NT2/D1 (cell line): ENCODE results near the gene PRSS1.

Source experiments
- DNase-seq: peaks from one replicate; pipeline ENCODE4 v3.0.0-alpha.2; 2011; ENCODE audit warnings: low read depth, low spot score
- H3K27me3 ChIP-seq: 2 replicates; pipeline ENCODE4 v1.6.0; 2011; ENCODE audit warnings: mild to moderate bottlenecking; ENCODE audit not compliant: insufficient read length, insufficient read depth
- H3K36me3 ChIP-seq: 2 replicates; pipeline ENCODE4 v1.6.1; 2011; ENCODE audit warnings: mild to moderate bottlenecking, low read length, mixed read lengths; ENCODE audit not compliant: insufficient read depth, insufficient read length
- H3K4me1 ChIP-seq: 2 replicates; pipeline ENCODE4 v1.5.1; 2011; ENCODE audit not compliant: insufficient read depth, insufficient read length
- H3K4me3 ChIP-seq: 2 replicates; pipeline ENCODE4 v1.5.1; 2011; ENCODE audit warnings: low read depth; ENCODE audit not compliant: insufficient read length
- H3K9ac ChIP-seq: 2 replicates; pipeline ENCODE4 v1.6.0; 2011; ENCODE audit warnings: low read depth; ENCODE audit not compliant: insufficient read length
- H3K9me3 ChIP-seq: 2 replicates; pipeline ENCODE4 v1.5.1; 2011; ENCODE audit warnings: mild to moderate bottlenecking, low read length; ENCODE audit not compliant: insufficient read depth
- SUZ12 ChIP-seq: IDR thresholded peaks from 2 replicates; pipeline ENCODE4 v1.6.1; 2011; ENCODE audit not compliant: insufficient read length, insufficient read depth; ENCODE audit errors: extremely low read depth
- YY1 ChIP-seq: IDR thresholded peaks from 2 replicates; pipeline ENCODE4 v1.6.1; 2011; ENCODE audit not compliant: insufficient read length, insufficient read depth
- ZNF274 ChIP-seq: IDR thresholded peaks from 2 replicates; pipeline ENCODE4 v1.6.1; 2011; ENCODE audit warnings: mild to moderate bottlenecking, low read depth, low read length

PRSS1 gene

GRCh38 chr7:142712617-142712957, 36.7 kb upstream of the PRSS1 start:
- Histone ChIP-seq H3K9me3 (no peaks in the 10 kb centered on the region), H3K27me3 (no peaks in the 10 kb centered on the region), H3K9ac (no peak overlapping the region), H3K4me1 (no peaks in the 10 kb centered on the region), H3K4me3 (no peak overlapping the region), H3K36me3 (no peaks in the 10 kb centered on the region)
- no peak for TF ChIP-seq YY1
- DNase-seq: no peak

GRCh38 chr7:142714375-142714774, 34.9 kb upstream of the PRSS1 start:
- Histone ChIP-seq H3K27me3 (no peaks in the 10 kb centered on the region), H3K9ac (no peak overlapping the region), H3K9me3 (no peaks in the 10 kb centered on the region), H3K36me3 (no peaks in the 10 kb centered on the region), H3K4me1 (no peaks in the 10 kb centered on the region), H3K4me3 (no peak overlapping the region)
- TF ChIP-seq YY1 (no peak), SUZ12 (no peak)
- DNase-seq: no peak

GRCh38 chr7:142716596-142716995, 32.7 kb upstream of the PRSS1 start:
- no peak overlapping the region for H3K9ac ChIP-seq
- no peaks in the 10 kb centered on the region for H3K27me3 ChIP-seq
- H3K9me3 ChIP-seq: no peaks in the 10 kb centered on the region
- DNase-seq: no peak
- H3K4me1 ChIP-seq: no peaks in the 10 kb centered on the region
- no peak overlapping the region for H3K4me3 ChIP-seq
- TF ChIP-seq YY1 (no peak), SUZ12 (no peak), ZNF274 (no peak)
- no peaks in the 10 kb centered on the region for H3K36me3 ChIP-seq

- H3K4me1 ChIP-seq: no peaks in the 10 kb centered on the region
Measured at GRCh38 chr7:142717453-142717852, 31.8 kb upstream of the PRSS1 start.

GRCh38 chr7:142718313-142718712, 31.0 kb upstream of the PRSS1 start:
- DNase-seq: no peak
- no peaks in the 10 kb centered on the region for H3K9me3 ChIP-seq
- H3K36me3 ChIP-seq: no peaks in the 10 kb centered on the region
- H3K9ac ChIP-seq: no peak overlapping the region
- TF ChIP-seq YY1: no peak
- no peak for TF ChIP-seq ZNF274
- no peak for TF ChIP-seq SUZ12
- no peaks in the 10 kb centered on the region for H3K4me1 ChIP-seq
- H3K27me3 ChIP-seq: no peaks in the 10 kb centered on the region
- no peak overlapping the region for H3K4me3 ChIP-seq

More at GRCh38 chr7:142717453-142717852, 31.8 kb upstream of the PRSS1 start:
- no peak for DNase-seq
- no peaks in the 10 kb centered on the region for H3K27me3 ChIP-seq
- TF ChIP-seq ZNF274 (no peak), SUZ12 (no peak), YY1 (no peak)
- H3K4me3 ChIP-seq: no peak overlapping the region
- H3K9ac ChIP-seq: no peak overlapping the region
- no peaks in the 10 kb centered on the region for H3K9me3 ChIP-seq
- no peaks in the 10 kb centered on the region for H3K36me3 ChIP-seq

- H3K9me3 ChIP-seq: no peaks in the 10 kb centered on the region
- no peaks in the 10 kb centered on the region for H3K27me3 ChIP-seq
Measured at GRCh38 chr7:142720172-142720773, 29.0 kb upstream of the PRSS1 start.

GRCh38 chr7:142720986-142721385, 28.3 kb upstream of the PRSS1 start:
- DNase-seq: no peak
- no peaks in the 10 kb centered on the region for H3K36me3 ChIP-seq
- H3K27me3 ChIP-seq: no peaks in the 10 kb centered on the region
- H3K4me1 ChIP-seq: no peaks in the 10 kb centered on the region
- TF ChIP-seq SUZ12 (no peak), ZNF274 (no peak), YY1 (no peak)
- no peak overlapping the region for H3K4me3 ChIP-seq
- H3K9me3 ChIP-seq: no peaks in the 10 kb centered on the region
- H3K9ac ChIP-seq: no peak overlapping the region

More at GRCh38 chr7:142720172-142720773, 29.0 kb upstream of the PRSS1 start:
- no peak for TF ChIP-seq ZNF274
- TF ChIP-seq SUZ12: no peak
- no peaks in the 10 kb centered on the region for H3K36me3 ChIP-seq
- H3K4me3 ChIP-seq: no peak overlapping the region
- DNase-seq: no peak
- H3K4me1 ChIP-seq: no peaks in the 10 kb centered on the region
- no peak overlapping the region for H3K9ac ChIP-seq
